NCI-H510A treated with DMSO at 0.1 percent for 48 hours (cell line): Measurements from ENCODE around the gene CPXM1.

Experiments
- DNase-seq: peaks from one replicate; lab custom pipeline; 2025; lab: John Stamatoyannopoulos, UW

CPXM1 gene

DNA sequence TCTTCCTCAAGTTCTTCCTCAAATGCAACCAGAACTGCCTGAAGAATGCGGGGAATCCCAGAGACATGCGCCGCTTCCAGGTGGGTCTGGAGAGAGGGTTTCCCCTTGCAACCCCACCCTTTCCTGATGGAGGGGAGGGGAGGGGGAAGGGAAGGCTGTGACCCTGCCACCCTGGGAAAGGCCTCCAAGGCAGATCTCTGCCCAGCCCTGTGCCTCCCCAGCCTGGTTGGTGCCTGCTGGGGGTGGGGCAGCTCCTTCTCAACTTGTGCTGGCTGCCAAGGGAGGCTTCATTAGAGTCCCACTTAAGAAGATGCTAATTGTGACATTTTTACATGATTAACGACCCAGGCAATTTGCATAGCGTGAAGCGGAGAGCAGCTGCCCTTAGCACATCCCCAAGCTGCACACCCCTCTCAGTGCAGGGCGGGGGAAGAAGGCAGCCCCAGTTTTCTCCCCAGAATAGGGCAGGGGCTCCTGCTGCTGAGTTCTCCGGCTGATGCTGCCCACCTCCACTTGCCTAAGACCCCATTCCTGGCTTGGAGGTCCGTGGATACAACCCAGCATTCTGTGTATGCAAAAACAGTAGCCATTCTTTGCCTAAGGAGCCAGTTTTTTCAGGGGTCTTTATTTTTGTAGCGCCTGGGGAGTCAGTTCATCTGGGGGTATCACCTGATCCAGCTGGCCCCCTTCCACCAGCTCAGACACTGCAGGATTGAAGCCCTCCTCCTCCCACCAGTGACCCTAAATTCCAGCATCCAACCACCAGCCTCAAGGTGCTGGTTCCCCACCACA is 51.7 kb downstream of the CPXM1 start:
- DNase-seq, result no peak

DNA sequence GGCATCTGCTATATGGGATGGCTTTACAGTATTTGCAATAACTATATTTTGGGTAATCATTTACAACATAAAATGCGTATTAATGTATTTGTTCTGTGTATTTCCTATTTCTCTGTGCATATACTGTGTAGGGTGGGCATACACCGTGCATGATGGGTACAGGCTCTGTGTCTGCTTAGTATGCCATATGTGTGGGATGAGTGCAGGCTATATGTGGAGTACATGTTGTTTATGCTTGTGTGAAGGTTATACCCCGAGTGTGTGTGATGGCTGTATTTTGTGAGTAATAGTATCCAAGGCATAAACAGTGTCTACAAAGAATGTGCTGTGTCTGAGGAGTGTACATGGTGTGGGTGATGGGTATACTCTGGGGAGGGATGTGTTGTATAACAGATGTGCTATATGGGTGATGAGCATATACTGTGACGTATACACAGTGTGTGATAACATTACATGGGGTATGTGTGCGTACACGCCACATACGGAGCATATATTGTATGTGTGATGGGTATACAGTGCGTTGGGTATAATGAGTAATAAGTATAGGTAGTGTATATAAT is 52.7 kb downstream of the CPXM1 start:
- no peak for DNase-seq

- no peak for DNase-seq
These were observed 53.7 kb downstream of the CPXM1 start for GRCh38 chr20:2746636-2747265.

- DNase-seq, result no peak
These were observed 54.3 kb downstream of the CPXM1 start for GRCh38 chr20:2745936-2746635.

DNA sequence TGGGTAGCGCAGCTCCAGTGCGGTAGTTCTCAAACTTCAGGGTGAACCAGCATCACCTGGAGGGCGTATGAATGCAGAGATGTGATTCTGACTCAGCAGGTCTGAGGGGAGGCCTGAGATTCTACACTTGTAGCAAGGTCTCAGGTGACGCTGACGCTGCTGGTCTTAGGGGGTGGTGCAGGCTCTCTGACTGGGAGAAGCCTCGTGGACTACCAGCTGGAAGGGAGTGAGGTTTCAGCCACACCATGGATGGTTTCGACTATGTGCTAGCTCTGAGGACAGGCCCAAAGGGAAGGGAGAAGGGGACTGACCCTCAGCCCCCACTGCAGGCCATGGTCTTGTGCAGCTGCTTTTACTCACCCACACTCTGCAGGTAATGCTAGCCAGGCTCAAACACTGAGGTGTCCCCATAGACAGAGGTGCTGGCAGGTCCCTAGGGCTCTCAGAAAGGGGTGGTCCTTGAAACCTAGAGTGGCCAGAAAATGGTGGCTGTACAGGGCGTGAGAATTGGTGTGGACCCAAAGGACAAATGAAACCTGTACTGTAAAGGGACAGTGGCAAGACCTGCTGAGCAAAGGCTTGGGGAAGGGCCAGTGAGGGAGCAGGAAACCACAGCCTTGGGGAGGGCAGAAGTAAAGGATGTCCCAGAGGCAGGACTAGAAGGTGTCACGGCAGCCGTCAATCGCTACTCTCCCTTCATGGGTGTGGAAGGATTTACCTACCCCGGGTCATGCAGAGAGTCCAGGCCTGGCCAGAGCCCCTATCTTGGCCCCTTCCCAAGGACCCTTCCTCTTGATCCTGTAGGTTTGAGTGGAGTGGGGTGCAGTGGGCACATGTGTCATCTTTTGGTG is 55.1 kb downstream of the CPXM1 start:
- DNase-seq, result no peak
